ENCODE measurements around the gene CD82. TPM values are rescaled to one million over a fixed set of nuclear protein-coding genes. Genes with fewer than 3 reads are reported as not detected.

CD82 gene
- total and polyA plus RNA-seq, 2 donors (not counting 1 experiment from before 2014, with no cell fraction given) = 192 to 438 TPM

- Histone ChIP-seq H3K79me2 (ENCODE audit: control insufficient read depth, insufficient read depth, low read length) (no peaks in the 10 kb centered on the region), H3K4me3 (ENCODE audit: control extremely low read depth in 1 of 5, extremely low read depth in 1 of 5, insufficient read depth in 1 of 5, low read depth in 2 of 5, low read length in 4 of 5) (no peak overlapping the region), H3K4me1 (ENCODE audit: control insufficient read depth in 2 of 2, insufficient read depth in 2 of 2, low read length in 2 of 2) (no peaks in the 10 kb centered on the region), H3K4me2 (replicated peaks; ENCODE audit: low read depth, low read length, poor library complexity, severe bottlenecking) (no peak overlapping the region), H2AFZ (ENCODE audit: insufficient read depth, low read depth, low read length, poor library complexity, severe bottlenecking) (no peak overlapping the region), H3K9ac (ENCODE audit: low read length) (no peak overlapping the region), H3K27ac (ENCODE audit: low read length in 2 of 2) (no peak overlapping the region), H3K27me3 (replicated peaks in 1 of 4; ENCODE audit: control extremely low read depth in 1 of 4, control insufficient read depth in 3 of 4, insufficient read depth in 4 of 4, low read length in 3 of 4) (no peaks in the 10 kb centered on the region), H4K20me1 (ENCODE audit: control insufficient read depth, insufficient read depth, low read length, poor library complexity, severe bottlenecking) (no peaks in the 10 kb centered on the region), H3K36me3 (replicated peaks in 1 of 2; ENCODE audit: control extremely low read depth in 1 of 2, control insufficient read depth in 1 of 2, extremely low read depth in 1 of 2, insufficient read depth in 2 of 2, low read length in 1 of 2) (no peaks in the 10 kb centered on the region), H3K9me3 (ENCODE audit: control extremely low read depth in 1 of 3, control insufficient read depth in 2 of 3, insufficient read depth in 1 of 3, low read length in 2 of 3) (peaks cover 0 to 11% (median 0%) of the 10 kb centered on the region in 3 donors)
- 93% methylated on average over 3 of the region's 7 CpGs for WGBS (ENCODE audit: insufficient coverage)
- DNase-seq = no peak
- ATAC-seq (ENCODE audit: low read depth) = no peak
- H3K27me3 Mint-ChIP-seq = peaks cover 19% of the 10 kb centered on the region
- CTCF ChIA-PET = no interaction called here
- no peak overlapping the region for H3K27ac Mint-ChIP-seq
- TF ChIP-seq EZH2 (IDR thresholded peaks at IDR 0.05; ENCODE audit: borderline replicate concordance, insufficient read depth, low read depth, low read length, poor library complexity, severe bottlenecking) (no peak), CTCF (IDR thresholded peaks at IDR 0.05) (no peak)
- no peaks in the 10 kb centered on the region for H3K9me3 Mint-ChIP-seq (ENCODE audit: insufficient read depth)
- H3K4me3 Mint-ChIP-seq = no peak overlapping the region
- no peaks in the 10 kb centered on the region for H3K4me1 Mint-ChIP-seq
- POLR2A ChIA-PET = no interaction called here
- intact Hi-C loops (cut with micrococcal nuclease) = no loop called here
Measured at GRCh38 chr11:44661311-44661717, 95.9 kb downstream of the CD82 start.

Small RNAs within 50 kb of the gene (small RNA-seq; reads per million reads assigned to genes)
- gene AC104010.1 (ENCODE audit: insufficient read length, low read depth, low replicate concordance) = not detected

Other genes starting within 250 kb of the CD82 start
- 1.6 and 2.0 TPM in 2 replicates for gene TSPAN18, start 161.3 kb downstream of the CD82 start, total RNA-seq
- 0.75 and 0.97 TPM in 2 replicates for gene TSPAN18, start 161.3 kb downstream of the CD82 start, polyA plus RNA-seq